Endothelial cell of umbilical vein (primary cell): ENCODE measurements around the gene CDKN1C. TPM values are rescaled to one million over a fixed set of nuclear protein-coding genes. Genes with fewer than 3 reads are reported as not detected.
A peak's percentile ranks its signal among the peaks of the same experiment; 100 is the strongest.

Experiments used
- BruUV-seq: library from RNA; stranded (reverse); fragments of 400-500 nt; replicated peaks from 2 replicates; lab custom pipeline; 2021; lab: Mats Ljungman, UMichigan
- CTCF ChIA-PET: fragments of 300-600, 350-600 bp; sonication (Branson Sonifier 250); formaldehyde crosslinking; loops from one replicate; lab custom pipeline; 2021; ENCODE audit warnings: antibody characterized with exemption, inconsistent platforms; lab: Charles Lee
- POLR2A ChIA-PET: fragments of 300-600, 350-600 bp; sonication (Branson Sonifier 250); formaldehyde crosslinking; loops from one replicate; lab custom pipeline; 2021; ENCODE audit warnings: antibody characterized with exemption, inconsistent platforms; lab: Charles Lee
- DNase-seq: peaks from one replicate; pipeline ENCODE4 v3.0.0-alpha.2; 2011; ENCODE audit warnings: low read depth, low spot score
- FAIRE-seq: peaks from 2 replicates; lab custom pipeline; 2011; peaks lifted over from hg19 to GRCh38; lab: Jason Lieb, UNC
- H2AFZ ChIP-seq: 2 replicates; pipeline ENCODE4 v1.6.0; 2012; ENCODE audit warnings: low read depth, low read length, control low read depth, inconsistent platforms
- H3K27ac ChIP-seq: 2 replicates; pipeline ENCODE4 v1.5.1; 2011; ENCODE audit warnings: low read depth, mild to moderate bottlenecking, control low read depth, low read length, moderate library complexity; ENCODE audit not compliant: insufficient read depth
- H3K27me3 ChIP-seq, 2 experiments: 2 replicates each; pipeline versions ENCODE4 v1.6.0 to v1.6.1; 2011; ENCODE audit warnings: low read length in 2 of 2, mixed read lengths in 1 of 2; ENCODE audit not compliant: control insufficient read depth in 2 of 2, insufficient read depth in 2 of 2
- H3K36me3 ChIP-seq, 2 experiments: 2 replicates in 1 of 2; 3 replicates in 1 of 2; pipeline ENCODE4 v1.5.1; 2011; ENCODE audit warnings: low read length in 2 of 2, mild to moderate bottlenecking in 1 of 2, moderate library complexity in 1 of 2; ENCODE audit not compliant: control insufficient read depth in 2 of 2, insufficient read depth in 2 of 2; ENCODE audit errors: extremely low read depth in 1 of 2
- H3K4me1 ChIP-seq: 3 replicates; pipeline ENCODE4 v1.5.1; 2011; ENCODE audit warnings: mild to moderate bottlenecking, low read length; ENCODE audit not compliant: control insufficient read depth, insufficient read depth; ENCODE audit errors: extremely low read depth
- H3K4me2 ChIP-seq: 2 replicates; pipeline ENCODE4 v1.6.1; 2011; ENCODE audit warnings: low read length, control low read depth, mixed read lengths; ENCODE audit not compliant: insufficient read depth
- H3K4me3 ChIP-seq, 3 experiments: fragments of 200-600 bp in 1 of 3; sonication (generic), shearing (Covaris generic) in 1 of 3; replicated peaks in 1 of 3; 2 replicates each; pipeline ENCODE4 v1.5.1; 2011 to 2016; ENCODE audit warnings: control low read depth in 3 of 3, low read length in 3 of 3, mild to moderate bottlenecking in 2 of 3, inconsistent platforms in 1 of 3, low read depth in 1 of 3, moderate library complexity in 1 of 3; ENCODE audit not compliant: insufficient read depth in 1 of 3
- H3K79me2 ChIP-seq: 2 replicates; pipeline ENCODE4 v1.6.0; 2012; ENCODE audit warnings: low read length, inconsistent platforms; ENCODE audit not compliant: control insufficient read depth, insufficient read depth
- H3K9ac ChIP-seq: replicated peaks from 2 replicates; pipeline ENCODE3; 2011; ENCODE audit warnings: low read length, control low read depth; ENCODE audit not compliant: insufficient read depth; ENCODE audit errors: extremely low read depth
- H3K9me1 ChIP-seq: replicated peaks from 3 replicates; pipeline ENCODE4 v1.6.0; 2011; ENCODE audit warnings: mild to moderate bottlenecking, low read length; ENCODE audit not compliant: control insufficient read depth, insufficient read depth; ENCODE audit errors: extremely low read depth
- H3K9me3 ChIP-seq: replicated peaks from 2 replicates; pipeline ENCODE4 v1.5.1; 2012; ENCODE audit warnings: low read length, inconsistent platforms; ENCODE audit not compliant: control insufficient read depth, insufficient read depth
- H4K20me1 ChIP-seq: replicated peaks from 2 replicates; pipeline ENCODE3; 2011; ENCODE audit warnings: mild to moderate bottlenecking, low read length; ENCODE audit not compliant: control insufficient read depth, insufficient read depth; ENCODE audit errors: extremely low read depth
- EZH2 ChIP-seq: IDR thresholded peaks from 2 replicates; pipeline ENCODE4 v1.6.1; 2012; ENCODE audit warnings: borderline replicate concordance, low read depth, mild to moderate bottlenecking, moderate library complexity, low read length, inconsistent platforms; ENCODE audit not compliant: severe bottlenecking
- FOS ChIP-seq: IDR thresholded peaks from 2 replicates; pipeline ENCODE4 v1.6.1; 2011; ENCODE audit warnings: mild to moderate bottlenecking, low read length, moderate library complexity, borderline replicate concordance; ENCODE audit not compliant: insufficient read depth
- GATA2 ChIP-seq: IDR thresholded peaks from 2 replicates; pipeline ENCODE4 v1.7.0; 2011; ENCODE audit warnings: low read depth, mild to moderate bottlenecking, moderate library complexity, mixed read lengths, low read length; ENCODE audit not compliant: insufficient read length, insufficient read depth
- JUN ChIP-seq: IDR thresholded peaks from 2 replicates; pipeline ENCODE4 v1.6.1; 2011; ENCODE audit warnings: borderline replicate concordance, low read depth; ENCODE audit not compliant: insufficient read length, insufficient read depth
- MYC ChIP-seq: IDR thresholded peaks from one replicate; pipeline ENCODE4 v1.6.1; 2011; ENCODE audit warnings: mild to moderate bottlenecking, low read depth, low read length
- POLR2A ChIP-seq: IDR thresholded peaks from 2 replicates; pipeline ENCODE4 v1.6.1; 2012; ENCODE audit warnings: low read depth, mild to moderate bottlenecking, control low read depth, low read length
- POLR2AphosphoS5 ChIP-seq: IDR thresholded peaks from 2 replicates; pipeline ENCODE4 v1.6.1; 2012; ENCODE audit warnings: low read depth, mild to moderate bottlenecking, control low read depth, low read length, moderate library complexity; ENCODE audit not compliant: insufficient read depth
- dilution Hi-C: fragments of 300-500 bp; cut with MboI; formaldehyde crosslinking; loops from one replicate; pipeline ENCODE4 v1.15.0; 2019; ENCODE audit warnings: low sequenced_read_pairs; ENCODE audit not compliant: extremely low pct_ligation_motif_present
- intact Hi-C: fragments of 100-400 bp; cut with micrococcal nuclease; formaldehyde crosslinking; loops from one replicate; pipeline ENCODE4 v1.10.0; 2022
- polyA plus RNA-seq, 4 experiments: library from polyadenylated mRNA; depleted of rRNA in 3 of 4; stranded (reverse) in 3 of 4; unstranded in 1 of 4; fragments of >200 nt; gene quantifications; 2 replicates each; pipeline versions ENCODE4 v1.2.1 to v1.2.3, GENCODE V29; 2011 to 2012; ENCODE audit warnings: missing spikeins in 1 of 4
- total RNA-seq: library from RNA; stranded (reverse); gene quantifications from 2 replicates; pipeline ENCODE4 v1.2.3, GENCODE V29; 2021
- TF ChIP-seq, protein P1 (sequence below): IDR thresholded peaks from 2 replicates; pipeline ENCODE4 v1.6.1; 2011; ENCODE audit not compliant: insufficient read depth, insufficient read length
- TF ChIP-seq, protein P2 (sequence below), 2 donors: IDR thresholded peaks; 1 replicate in 1 of 2; 2 replicates in 1 of 2; pipeline ENCODE4 v1.5.1; 2011; ENCODE audit warnings: low read length in 2 of 2, mild to moderate bottlenecking in 2 of 2, moderate library complexity in 2 of 2, control low read depth in 1 of 2, inconsistent platforms in 1 of 2, low read depth in 1 of 2; ENCODE audit not compliant: insufficient read depth in 1 of 2; ENCODE audit errors: extremely low read depth in 1 of 2

Gene CDKN1C
- total and polyA plus RNA-seq, 2 donors (not counting 3 experiments of a cell fraction or from before 2014, with no cell fraction given), result 4.1 to 9.0 TPM

DNA sequence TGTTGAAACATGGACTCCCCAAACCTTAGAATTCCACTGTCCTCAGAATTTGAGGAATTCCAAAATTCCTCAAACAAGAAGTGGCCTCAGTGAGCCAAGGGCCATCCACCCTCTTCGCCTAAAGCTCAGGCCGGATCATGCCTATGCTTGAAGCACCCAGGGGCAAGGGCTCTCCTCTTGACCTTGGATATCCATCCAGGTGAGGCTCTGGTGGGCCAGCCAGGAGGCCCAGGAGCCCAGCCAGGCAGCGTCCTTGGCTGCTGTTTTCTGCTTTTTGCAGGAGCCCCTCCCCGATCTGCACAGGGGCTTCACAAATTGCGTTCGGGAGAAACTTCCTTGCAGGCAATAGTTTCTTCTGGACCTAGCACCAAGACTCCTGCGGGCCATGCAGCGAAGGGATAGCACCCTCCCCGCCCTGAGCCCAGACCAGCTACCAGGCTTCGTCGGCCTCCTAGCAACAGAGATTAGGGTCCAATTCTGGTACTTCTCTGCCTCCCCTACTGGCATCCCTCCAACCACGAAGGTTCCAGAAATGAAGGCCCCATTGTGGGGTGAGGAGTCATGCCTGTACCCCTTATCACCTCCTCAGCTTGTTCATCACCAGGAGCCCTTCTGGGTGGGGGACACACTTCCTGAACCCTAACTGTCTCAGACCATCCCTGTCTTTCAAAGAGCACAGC, 41.7 kb upstream of the CDKN1C start:
- H3K9me1 ChIP-seq, result no peaks in the 10 kb centered on the region
- DNase-seq (no peak), FAIRE-seq (no peak)
- ChIA-PET POLR2A (no interaction called here), CTCF (interaction anchor here (1.1 to 1.7 kb wide), 4 partner anchors 35 to 507 kb away, joined by 3 to 15 read pairs (median 4); no protein-coding TSS in a partner anchor)
- H3K36me3 ChIP-seq, result no peaks in the 10 kb centered on the region
- intact Hi-C loops, result no loop called here
- no peaks in the 10 kb centered on the region for H3K9me3 ChIP-seq
- H3K4me3 ChIP-seq, result no peak overlapping the region
- no peaks in the 10 kb centered on the region for H4K20me1 ChIP-seq
- no peaks in the 10 kb centered on the region for H3K27me3 ChIP-seq
- no peak overlapping the region for H2AFZ ChIP-seq
- BruUV-seq, result no TSS peak
- TF ChIP-seq FOS (no peak), POLR2A (no peak), GATA2 (no peak), JUN (no peak), POLR2AphosphoS5 (no peak), EZH2 (no peak), MYC (no peak)
- TF ChIP-seq, protein P1, sequence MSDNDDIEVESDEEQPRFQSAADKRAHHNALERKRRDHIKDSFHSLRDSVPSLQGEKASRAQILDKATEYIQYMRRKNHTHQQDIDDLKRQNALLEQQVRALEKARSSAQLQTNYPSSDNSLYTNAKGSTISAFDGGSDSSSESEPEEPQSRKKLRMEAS, result no peak
- TF ChIP-seq, protein P2, sequence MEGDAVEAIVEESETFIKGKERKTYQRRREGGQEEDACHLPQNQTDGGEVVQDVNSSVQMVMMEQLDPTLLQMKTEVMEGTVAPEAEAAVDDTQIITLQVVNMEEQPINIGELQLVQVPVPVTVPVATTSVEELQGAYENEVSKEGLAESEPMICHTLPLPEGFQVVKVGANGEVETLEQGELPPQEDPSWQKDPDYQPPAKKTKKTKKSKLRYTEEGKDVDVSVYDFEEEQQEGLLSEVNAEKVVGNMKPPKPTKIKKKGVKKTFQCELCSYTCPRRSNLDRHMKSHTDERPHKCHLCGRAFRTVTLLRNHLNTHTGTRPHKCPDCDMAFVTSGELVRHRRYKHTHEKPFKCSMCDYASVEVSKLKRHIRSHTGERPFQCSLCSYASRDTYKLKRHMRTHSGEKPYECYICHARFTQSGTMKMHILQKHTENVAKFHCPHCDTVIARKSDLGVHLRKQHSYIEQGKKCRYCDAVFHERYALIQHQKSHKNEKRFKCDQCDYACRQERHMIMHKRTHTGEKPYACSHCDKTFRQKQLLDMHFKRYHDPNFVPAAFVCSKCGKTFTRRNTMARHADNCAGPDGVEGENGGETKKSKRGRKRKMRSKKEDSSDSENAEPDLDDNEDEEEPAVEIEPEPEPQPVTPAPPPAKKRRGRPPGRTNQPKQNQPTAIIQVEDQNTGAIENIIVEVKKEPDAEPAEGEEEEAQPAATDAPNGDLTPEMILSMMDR (IDR thresholded peaks at IDR 0.05; ENCODE audit: extremely low read depth in 1 of 2, insufficient read depth in 1 of 2, low read depth in 1 of 2, low read length in 2 of 2), result no peak
- H3K79me2 ChIP-seq, result peaks cover 28% of the 10 kb centered on the region
- H3K27ac ChIP-seq, result no peak overlapping the region
- H3K4me2 ChIP-seq, result peak overlapping the region; percentile 78
- peaks cover 14% of the 10 kb centered on the region for H3K4me1 ChIP-seq
- no peak overlapping the region for H3K9ac ChIP-seq
- dilution Hi-C loops, result no loop called here
